Vagina (tissue), 2 donors: ENCODE measurements around the gene SMARCAL1. TPM values are rescaled to one million over a fixed set of nuclear protein-coding genes. Genes with fewer than 3 reads are reported as not detected.
"Not testable (repeated sequence)": the region's sequence is repeated elsewhere in the genome, so short reads cannot be mapped to it uniquely, and the experiment has no call there.

Experiments
- DNase-seq, 2 donors: peaks; one replicate each; pipeline ENCODE4 v3.0.0-alpha.2; 2017; ENCODE audit errors: extremely low spot score in 2 of 2
- H3K27ac ChIP-seq: fragments of 200-600 bp; sonication (generic); one replicate; pipeline ENCODE4 v1.5.1; 2019
- H3K27me3 ChIP-seq: fragments of 200-600 bp; sonication (generic); one replicate; pipeline ENCODE4 v1.5.1; 2019
- H3K36me3 ChIP-seq, 2 donors: fragments of 200-600 bp; sonication (generic); one replicate each; pipeline ENCODE4 v1.5.1; 2017 to 2019
- H3K4me1 ChIP-seq: fragments of 200-600 bp; sonication (generic); one replicate; pipeline ENCODE4 v1.5.1; 2019
- H3K4me3 ChIP-seq, 2 donors: fragments of 200-600 bp; sonication (generic); 1 replicate in 1 of 2; 2 replicates in 1 of 2; pipeline ENCODE4 v1.5.1; 2016 to 2019
- H3K9me3 ChIP-seq: fragments of 200-600 bp; sonication (generic); one replicate; pipeline ENCODE4 v1.5.1; 2019
- CTCF ChIP-seq, 3 experiments: fragments of 450-650 bp in 2 of 3; fragments of 200-600 bp in 1 of 3; sonication (generic) in 1 of 3; IDR thresholded peaks; one replicate each; pipeline ENCODE4 v1.5.1; 2017 to 2019; ENCODE audit warnings: antibody characterized with exemption in 3 of 3, mild to moderate bottlenecking in 2 of 3, moderate library complexity in 2 of 3
- POLR2A ChIP-seq, 2 donors: fragments of 450-650 bp; IDR thresholded peaks; one replicate each; pipeline ENCODE4 v1.6.1; 2017; ENCODE audit warnings: antibody characterized with exemption in 2 of 2, mild to moderate bottlenecking in 2 of 2, moderate library complexity in 2 of 2
- POLR2AphosphoS5 ChIP-seq, 2 donors: sonication (generic); formaldehyde crosslinking; IDR thresholded peaks; one replicate each; pipeline ENCODE4 v1.9.0; 2017; ENCODE audit warnings: antibody characterized with exemption in 2 of 2, mild to moderate bottlenecking in 2 of 2, low read depth in 1 of 2; ENCODE audit not compliant: insufficient read depth in 1 of 2
- intact Hi-C: fragments of 100-400 bp; cut with DNase I; formaldehyde crosslinking; loops from one replicate; pipeline ENCODE4 v1.15.1; 2023
- total RNA-seq: library from RNA; depleted of rRNA; stranded (reverse); fragments of >200 nt; gene quantifications from one replicate; pipeline ENCODE4 v1.2.3, GENCODE V29; 2016

Gene SMARCAL1
- total RNA-seq, 1 donor from 2014 or later, result 36.1 TPM

- H3K4me3 ChIP-seq, result no peak overlapping the region
- DNase-seq, result no peak
- H3K4me1 ChIP-seq, result no peaks in the 10 kb centered on the region
- no peaks in the 10 kb centered on the region for H3K9me3 ChIP-seq
- H3K27ac ChIP-seq, result no peak overlapping the region
- H3K27me3 ChIP-seq, result no peaks in the 10 kb centered on the region
- H3K36me3 ChIP-seq, result peaks cover 0 to 13% of the 10 kb centered on the region in 2 donors
- intact Hi-C loops, result no loop called here
- TF ChIP-seq POLR2A (IDR thresholded peaks at IDR 0.05) (no peak), CTCF (IDR thresholded peaks at IDR 0.05) (no peak), POLR2AphosphoS5 (IDR thresholded peaks at IDR 0.05; ENCODE audit: insufficient read depth in 1 of 2, low read depth in 1 of 2) (no peak)
These were observed 95.9 kb downstream of the SMARCAL1 start for GRCh38 chr2:216508229-216508628.

GRCh38 chr2:216516730-216517350 lies 104.6 kb downstream of the SMARCAL1 start:
- no peaks in the 10 kb centered on the region for H3K9me3 ChIP-seq
- H3K4me1 ChIP-seq, result no peaks in the 10 kb centered on the region
- no peaks in the 10 kb centered on the region for H3K27me3 ChIP-seq
- no peak overlapping the region for H3K4me3 ChIP-seq
- H3K36me3 ChIP-seq, result no peaks in the 10 kb centered on the region
- H3K27ac ChIP-seq, result no peak overlapping the region
- DNase-seq, result no peak
- intact Hi-C loops, result no loop called here
- TF ChIP-seq POLR2A (IDR thresholded peaks at IDR 0.05) (no peak), POLR2AphosphoS5 (IDR thresholded peaks at IDR 0.05; ENCODE audit: insufficient read depth in 1 of 2, low read depth in 1 of 2) (peak in 1 of 2 donors; percentile 18), CTCF (IDR thresholded peaks at IDR 0.05) (peak; percentile 13 to 75 (median 64))

GRCh38 chr2:216517447-216518225 lies 105.4 kb downstream of the SMARCAL1 start:
- Histone ChIP-seq H3K27me3 (no peaks in the 10 kb centered on the region), H3K9me3 (no peaks in the 10 kb centered on the region), H3K27ac (no peak overlapping the region), H3K36me3 (no peaks in the 10 kb centered on the region), H3K4me1 (no peaks in the 10 kb centered on the region), H3K4me3 (no peak overlapping the region)
- no peak for DNase-seq
- TF ChIP-seq POLR2A (IDR thresholded peaks at IDR 0.05), result no peak
- TF ChIP-seq CTCF (IDR thresholded peaks at IDR 0.05), result no peak
- no peak for TF ChIP-seq POLR2AphosphoS5 (IDR thresholded peaks at IDR 0.05; ENCODE audit: insufficient read depth in 1 of 2, low read depth in 1 of 2)
- intact Hi-C loops, result loop anchor here (2.0 kb wide), 1 partner anchor 149 kb away; no protein-coding TSS in a partner anchor

- intact Hi-C loops, result loop anchor here (2.0 kb wide), 1 partner anchor 148 kb away; no protein-coding TSS in a partner anchor
- H3K27ac ChIP-seq, H3K4me3 ChIP-seq, H3K4me1 ChIP-seq, H3K27me3 ChIP-seq, H3K9me3 ChIP-seq, H3K36me3 ChIP-seq, DNase-seq: not testable (repeated sequence)
These were observed 106.4 kb downstream of the SMARCAL1 start for GRCh38 chr2:216518566-216519119.

GRCh38 chr2:216519154-216519762 lies 107.0 kb downstream of the SMARCAL1 start:
- Histone ChIP-seq H3K36me3 (no peaks in the 10 kb centered on the region), H3K4me3 (no peak overlapping the region), H3K9me3 (no peaks in the 10 kb centered on the region), H3K27ac (no peak overlapping the region), H3K27me3 (no peaks in the 10 kb centered on the region), H3K4me1 (no peaks in the 10 kb centered on the region)
- TF ChIP-seq POLR2AphosphoS5 (IDR thresholded peaks at IDR 0.05; ENCODE audit: insufficient read depth in 1 of 2, low read depth in 1 of 2), result no peak
- TF ChIP-seq CTCF (IDR thresholded peaks at IDR 0.05), result peak in 2 of 3 experiments; percentile 64 to 80
- intact Hi-C loops, result loop anchor here (2.0 kb wide), 1 partner anchor 148 kb away; no protein-coding TSS in a partner anchor
- no peak for DNase-seq
